GM18520 (cell line): ENCODE results near the gene B9D1.
"Not testable (repeated sequence)": the region's sequence is repeated elsewhere in the genome, so short reads cannot be mapped to it uniquely, and the experiment has no call there.

ENCODE experiments used
- ATAC-seq: cut with Tn5 transposase; IDR thresholded peaks from one replicate; pipeline ENCODE4 v1.9.1; 2021; ENCODE audit not compliant: unreplicated experiment

Gene B9D1

DNA sequence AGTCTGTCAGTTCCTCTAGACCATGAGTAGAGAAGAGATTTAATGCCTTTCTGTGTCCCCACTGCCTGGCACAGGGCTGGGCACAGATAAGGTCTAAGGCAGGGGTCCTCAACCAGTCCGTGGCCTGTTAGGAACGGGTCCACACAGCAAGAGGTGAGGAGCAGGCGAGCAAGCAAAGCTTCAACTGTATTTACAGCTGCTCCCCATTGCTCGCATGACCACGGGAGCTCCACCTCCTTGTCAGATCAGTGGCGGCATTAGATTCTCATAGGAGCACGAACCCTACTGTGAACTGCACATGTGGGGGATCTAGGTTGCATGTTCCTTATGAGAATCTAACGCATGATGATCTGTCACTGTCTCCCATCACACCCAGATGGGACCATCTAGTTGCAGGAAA is 1.8 kb downstream of the B9D1 start:
- no peak for ATAC-seq

DNA sequence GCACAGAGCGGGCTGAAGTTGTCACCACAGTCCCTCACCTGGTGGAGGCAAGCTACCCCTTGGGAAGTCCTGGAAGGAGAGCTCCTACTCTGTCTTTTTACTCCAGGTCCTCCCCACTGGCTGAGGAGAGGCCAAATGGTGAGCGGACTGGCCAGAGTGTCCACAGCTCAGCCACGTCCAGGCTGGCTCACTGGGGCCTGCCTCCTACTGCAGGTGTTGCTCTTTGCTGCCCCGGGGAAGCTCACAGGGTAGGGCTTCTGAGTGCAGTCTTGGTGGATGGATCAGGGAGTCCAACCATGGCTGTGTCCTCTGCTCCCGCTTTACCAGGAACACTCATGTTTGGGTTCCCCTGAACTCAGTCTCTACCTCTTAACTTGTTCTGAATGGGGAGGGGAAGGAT is 2.7 kb downstream of the B9D1 start:
- no peak for ATAC-seq

DNA sequence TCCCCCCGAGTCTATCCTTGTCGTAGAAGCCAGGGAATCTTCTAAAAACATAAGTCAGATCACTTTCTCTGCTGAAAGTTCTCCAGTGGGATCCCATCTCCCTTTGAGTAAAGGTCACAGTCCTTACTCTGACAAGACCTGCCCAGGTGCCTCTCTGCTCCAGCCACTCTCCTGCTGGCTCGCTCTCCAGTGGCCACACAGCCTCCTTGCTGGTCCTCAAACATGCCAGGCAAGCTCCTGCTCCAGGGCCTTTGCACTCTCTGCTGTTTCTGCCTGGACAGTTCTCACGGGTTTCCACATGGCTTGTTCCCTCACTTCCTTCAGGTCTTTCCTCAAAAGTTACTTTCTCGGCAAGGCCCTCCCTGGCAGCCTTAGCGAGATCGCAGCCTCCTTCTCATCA is 3.4 kb downstream of the B9D1 start:
- no peak for ATAC-seq

DNA sequence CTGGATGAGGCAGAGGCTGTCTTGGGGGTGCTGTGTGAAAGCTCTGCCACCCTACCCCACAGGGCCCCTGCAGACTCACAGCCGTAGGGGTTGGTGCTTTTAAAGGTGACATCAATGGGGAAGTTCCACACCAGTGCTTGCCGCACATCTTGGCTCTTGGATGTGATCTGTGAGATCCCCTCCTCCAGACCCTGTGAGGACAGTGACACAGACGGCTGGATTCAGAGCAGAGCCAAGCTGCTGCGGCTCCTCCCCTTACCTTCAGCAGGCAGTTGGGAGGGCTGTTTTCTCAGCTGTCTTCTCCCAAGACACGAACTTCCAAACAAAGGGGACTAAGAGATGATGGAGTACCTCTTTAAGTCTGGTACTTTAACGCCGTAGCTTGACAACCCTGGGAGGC is 4.8 kb downstream of the B9D1 start:
- ATAC-seq, result no peak

DNA sequence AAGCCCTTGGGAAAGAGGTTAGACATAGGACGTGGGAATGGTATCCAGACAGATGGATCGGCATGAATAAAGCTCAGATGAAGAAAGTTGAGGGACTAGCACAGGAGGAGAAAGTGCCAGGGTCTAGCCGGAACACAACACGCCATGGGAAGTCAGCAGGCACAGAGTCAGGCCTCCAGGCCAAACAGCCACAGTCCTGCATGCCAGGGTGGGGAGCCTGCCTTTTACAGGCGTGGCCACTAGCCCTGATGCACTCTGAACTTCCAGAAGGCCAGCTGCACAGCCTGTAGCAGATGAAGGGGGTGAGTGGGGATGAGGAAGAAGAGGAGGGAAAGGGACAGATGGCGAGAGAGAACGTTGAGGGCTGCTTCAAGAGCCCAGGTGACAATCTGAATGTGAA is 5.2 kb downstream of the B9D1 start:
- ATAC-seq, result no peak

DNA sequence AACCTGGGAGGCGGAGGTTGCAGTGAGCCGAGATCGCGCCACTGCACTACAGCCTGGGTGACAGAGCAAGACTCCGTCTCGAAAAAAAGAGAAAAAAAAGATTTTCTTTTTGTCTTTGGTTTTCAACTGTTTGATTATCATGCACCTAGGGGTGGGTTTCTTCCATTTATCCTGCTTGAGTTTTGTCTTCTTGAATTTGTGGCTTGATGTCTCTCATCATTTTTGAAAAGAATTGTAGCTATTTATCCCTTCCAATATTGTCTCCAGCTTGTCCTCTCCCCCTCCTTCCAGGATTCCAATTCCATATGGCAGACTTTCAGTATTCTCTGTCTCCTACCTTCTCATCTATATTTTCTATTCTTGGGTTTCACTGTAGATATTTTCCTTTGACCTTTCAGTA is 7.8 kb downstream of the B9D1 start:
- ATAC-seq, result no peak

DNA sequence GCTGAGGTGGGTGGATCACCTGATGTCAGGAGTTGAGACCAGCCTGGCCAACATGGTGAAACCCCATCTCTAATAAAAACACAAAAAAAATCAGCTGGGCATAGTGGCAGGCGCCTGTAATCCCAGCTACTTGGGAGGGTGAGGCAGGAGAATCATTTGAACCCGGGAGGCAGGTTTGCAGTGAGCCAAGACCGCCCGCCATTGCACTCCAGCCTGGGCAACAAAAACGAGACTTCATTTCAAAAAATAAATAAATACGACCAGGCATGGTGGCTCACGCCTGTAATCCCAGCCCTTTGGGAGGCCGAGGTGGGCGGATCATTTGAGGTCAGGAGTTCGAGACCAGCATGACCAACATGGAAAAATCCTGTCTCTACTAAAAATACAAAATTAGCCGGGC is 9.1 kb downstream of the B9D1 start:
- not testable (repeated sequence) for ATAC-seq

DNA sequence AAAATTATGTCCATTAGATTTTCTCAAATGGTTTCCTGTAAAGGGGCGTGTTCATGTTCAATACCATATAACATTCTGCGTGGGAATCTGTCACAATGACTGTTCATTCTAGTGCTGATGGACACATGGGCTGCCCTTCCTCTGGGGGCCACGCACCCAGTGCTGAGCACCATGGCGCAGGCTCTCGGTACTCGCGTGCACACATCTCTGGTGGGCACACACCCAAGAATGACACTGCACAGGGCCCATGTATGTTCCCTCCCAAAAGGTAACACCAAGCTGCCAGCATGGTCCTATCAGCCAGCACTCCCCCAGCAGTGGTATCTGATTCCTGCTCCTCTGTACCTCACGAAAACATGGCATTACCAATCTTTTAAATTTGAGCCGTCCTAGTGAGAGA is 13.7 kb downstream of the B9D1 start:
- ATAC-seq, result no peak

DNA sequence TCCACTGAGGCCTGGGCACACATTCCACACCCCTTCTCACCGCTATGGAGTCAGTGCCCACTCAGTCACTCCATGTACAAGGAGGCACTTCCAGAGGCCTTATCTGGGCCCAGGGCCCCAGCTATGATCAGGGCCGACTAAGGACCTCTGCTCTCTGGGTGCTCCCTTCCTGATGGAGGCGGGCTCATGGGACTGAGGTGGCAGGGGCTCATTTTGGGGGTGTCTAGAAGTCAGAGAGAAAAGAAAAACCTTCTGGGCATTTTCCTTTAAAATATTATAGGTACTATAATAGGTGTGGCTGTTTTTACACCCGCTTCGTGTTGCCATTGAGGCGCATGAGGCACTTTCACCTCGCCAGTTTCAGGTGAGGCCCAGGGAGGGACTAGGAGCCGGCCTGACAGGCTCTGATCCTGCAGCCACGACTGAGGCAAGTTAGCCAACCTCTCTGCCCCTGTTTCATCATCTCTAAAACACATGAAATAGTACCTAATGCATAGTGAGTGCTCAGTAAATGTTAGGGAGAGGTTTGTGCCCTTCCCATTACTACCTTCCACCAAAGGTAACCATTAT is 14.4 kb downstream of the B9D1 start:
- no peak for ATAC-seq

DNA sequence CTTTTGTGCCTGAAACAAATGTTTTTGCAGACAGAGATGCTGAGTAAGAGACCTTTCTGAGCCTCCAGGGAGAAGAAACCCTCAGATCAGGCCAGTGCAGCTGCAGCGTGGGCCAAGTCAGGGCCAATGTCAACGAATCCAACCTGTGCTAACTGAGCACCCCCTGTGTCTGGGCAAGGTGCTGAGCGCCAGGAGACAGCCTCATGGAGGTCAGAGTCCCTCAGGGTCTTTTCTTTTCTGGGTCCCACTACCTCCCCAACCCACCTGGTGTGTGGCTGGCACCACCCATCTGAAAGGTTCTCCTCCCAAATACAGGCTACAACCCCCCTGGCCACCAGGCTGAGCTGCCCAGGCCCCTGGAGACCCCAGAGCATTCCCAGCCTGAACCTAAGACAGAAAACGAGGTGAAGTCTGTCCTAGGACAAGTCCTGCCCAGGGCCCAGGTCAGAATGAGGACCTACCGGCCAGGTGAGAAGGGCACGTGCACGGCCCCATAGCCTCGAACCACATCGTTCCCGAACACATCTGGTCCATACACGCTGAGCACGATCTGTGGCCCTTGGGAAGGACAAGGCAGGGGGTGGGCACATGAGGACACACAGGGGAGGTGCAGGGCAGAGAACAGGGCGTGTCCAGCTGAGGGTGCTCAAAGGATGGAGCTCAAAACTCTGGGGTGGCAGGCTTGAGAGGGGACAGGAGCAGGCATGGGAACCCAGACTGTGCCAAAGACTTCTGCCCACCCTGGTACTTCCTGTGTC is 15.0 kb downstream of the B9D1 start:
- no peak for ATAC-seq

DNA sequence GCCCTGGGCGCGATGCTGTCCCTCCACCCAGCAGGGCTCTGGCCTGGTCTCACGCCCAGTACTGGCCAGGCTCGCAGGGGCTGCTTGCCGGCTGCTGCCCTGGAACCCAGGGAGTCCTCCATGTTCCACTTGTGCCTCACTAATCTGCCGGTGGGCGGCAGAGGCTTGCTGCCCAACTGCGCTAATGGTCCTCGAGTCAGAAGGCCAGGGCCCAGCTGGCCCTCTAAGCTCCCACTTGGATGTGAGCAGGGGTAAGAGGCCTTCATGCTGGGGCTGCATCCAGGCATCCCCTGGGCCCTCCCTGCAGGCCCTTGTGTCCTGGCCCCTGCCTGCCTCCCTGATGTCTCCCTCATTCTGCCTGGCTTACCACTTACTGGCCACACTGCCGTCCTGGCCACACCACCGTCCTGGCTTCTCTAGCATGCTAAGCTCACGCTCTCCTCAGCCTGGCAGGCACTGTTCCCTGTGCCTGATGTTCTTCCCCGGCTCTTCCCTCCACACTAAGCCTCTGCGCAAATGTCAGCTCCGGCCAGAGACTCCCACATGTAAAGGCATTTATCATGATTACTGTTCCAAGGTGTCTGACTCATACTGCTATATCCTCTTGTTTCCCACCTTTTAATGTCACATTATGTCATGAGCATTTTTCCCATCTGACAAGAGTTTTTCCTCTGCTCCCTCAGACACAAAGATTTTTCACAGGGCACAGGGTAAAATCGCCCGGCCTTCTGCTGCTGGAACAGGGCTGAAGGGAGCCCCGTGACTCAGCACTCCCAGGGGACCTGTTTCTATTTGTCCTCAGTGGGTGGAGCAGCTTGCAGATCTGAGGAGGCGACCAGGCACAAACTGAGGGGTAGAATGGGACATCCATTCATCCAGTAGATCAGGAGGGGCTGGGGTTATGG is 15.9 kb downstream of the B9D1 start:
- ATAC-seq, result no peak

DNA sequence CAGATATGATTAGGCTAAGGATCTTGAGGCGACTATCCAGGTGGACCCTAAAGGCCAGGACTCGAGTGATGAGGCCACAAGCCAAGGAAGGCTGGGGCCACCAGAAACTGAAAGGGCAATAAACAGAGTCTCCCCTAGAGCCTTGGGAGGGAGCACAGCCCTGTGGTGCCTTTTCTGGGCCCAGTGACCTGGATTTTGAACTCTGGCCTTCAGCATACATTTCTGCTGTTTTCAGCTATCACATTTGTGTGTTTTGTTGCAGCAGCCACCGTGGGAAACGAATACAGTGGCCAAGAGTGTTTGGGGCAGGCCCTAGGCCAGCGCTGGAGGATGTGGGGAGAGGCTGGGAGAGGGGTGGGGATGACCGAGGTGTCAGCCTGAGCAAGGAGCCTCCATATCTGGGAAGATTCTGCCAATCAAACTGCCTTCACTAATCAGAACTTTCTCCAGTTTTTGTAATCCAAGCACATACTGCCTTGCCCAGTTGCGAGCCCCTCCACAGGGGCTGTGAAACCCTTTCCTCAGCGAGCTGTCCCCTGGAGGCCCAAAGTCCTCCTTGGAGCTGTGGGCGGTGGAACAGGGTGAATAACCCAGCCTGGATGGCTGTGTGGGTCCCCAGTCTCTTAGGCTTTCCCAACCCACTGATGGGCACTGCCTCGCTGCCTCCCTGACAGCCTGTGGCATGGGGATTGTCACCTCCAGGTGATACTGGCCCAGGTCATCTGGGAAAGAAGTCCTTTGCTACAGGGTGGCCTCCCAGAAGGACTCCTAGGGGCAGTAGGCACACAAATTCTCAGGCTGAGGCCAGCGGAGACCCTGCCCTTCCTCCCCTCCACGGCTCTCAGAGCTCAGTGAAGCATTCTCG is 16.8 kb downstream of the B9D1 start:
- no peak for ATAC-seq

DNA sequence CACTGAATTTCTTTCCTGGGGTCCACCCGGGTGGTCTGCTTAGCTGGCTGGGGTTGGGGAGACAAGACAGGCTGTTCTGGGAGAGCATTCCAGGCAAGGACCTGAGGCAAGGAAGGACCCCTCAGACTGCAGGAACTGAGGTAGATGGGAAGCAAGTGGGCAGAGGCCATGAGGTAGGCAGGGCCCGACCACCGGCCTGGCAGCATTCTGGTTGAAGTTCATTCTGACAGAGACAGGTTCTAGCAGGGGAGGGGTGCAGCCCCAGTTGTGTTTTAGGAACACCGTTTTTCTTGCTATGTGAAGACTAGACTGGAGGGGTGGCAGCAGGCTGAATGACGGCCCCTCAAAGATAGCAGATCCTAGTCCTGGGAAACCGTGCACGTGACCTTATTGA is 17.5 kb downstream of the B9D1 start:
- ATAC-seq, result no peak

DNA sequence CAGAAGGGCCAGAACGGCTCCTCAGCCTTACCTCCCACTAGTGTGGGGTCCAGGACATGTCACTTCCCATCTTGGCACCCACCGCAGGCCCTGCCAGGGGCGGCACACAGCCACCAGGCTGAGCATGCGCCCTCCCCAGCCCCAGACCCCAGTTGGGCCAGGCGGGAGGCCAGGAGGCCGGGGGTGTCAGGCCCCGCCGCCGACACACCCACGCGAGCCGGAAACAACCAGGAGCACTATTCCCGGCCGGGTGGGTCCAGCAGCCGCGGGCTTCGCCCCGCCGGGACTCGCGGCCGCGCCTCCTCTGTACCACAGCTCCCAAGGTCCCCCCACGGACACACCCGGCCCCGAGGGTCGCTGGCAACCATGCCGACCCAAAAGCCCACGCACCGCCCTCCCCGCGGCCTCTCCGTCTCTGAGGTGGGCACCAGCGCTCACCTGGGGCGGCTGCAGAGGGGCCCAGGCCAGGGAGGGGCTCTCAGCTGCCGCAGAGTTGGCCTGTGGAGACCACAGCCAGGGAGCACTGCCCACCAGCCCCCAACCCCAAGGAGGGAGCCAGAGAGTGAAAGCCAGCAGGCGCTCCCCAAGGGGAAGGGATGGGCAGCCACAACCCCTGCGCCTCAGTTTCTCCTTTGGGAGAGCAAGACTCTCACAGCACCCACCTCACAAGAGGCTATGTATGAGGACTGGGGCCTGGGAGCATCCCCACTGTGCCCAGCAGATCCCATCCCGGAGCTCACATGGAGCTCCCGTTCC is 18.0 kb downstream of the B9D1 start:
- no peak for ATAC-seq

DNA sequence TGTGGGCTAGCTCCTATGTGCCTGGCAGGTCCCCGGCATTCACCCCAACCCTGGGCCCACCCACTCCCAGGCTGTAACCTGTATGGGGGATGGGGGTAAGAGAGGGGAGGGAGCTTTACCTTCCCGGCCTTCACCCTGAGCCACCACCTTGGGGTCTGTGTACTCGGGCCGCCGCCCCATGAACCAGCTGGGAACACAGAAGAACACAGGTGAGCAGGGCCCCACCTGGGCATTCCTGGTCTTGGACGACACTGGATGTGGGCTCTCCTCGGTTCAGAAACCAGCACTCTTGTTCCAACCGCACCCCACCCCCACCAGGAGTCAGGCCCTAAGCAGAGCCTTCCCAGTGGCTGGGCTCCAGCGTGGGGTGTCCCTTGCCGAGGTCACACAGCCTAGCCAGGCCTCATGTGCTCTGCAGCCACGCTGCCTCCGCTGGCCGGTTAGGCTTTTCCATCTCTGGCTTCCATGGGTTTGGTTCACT is 18.8 kb downstream of the B9D1 start:
- ATAC-seq, result no peak

DNA sequence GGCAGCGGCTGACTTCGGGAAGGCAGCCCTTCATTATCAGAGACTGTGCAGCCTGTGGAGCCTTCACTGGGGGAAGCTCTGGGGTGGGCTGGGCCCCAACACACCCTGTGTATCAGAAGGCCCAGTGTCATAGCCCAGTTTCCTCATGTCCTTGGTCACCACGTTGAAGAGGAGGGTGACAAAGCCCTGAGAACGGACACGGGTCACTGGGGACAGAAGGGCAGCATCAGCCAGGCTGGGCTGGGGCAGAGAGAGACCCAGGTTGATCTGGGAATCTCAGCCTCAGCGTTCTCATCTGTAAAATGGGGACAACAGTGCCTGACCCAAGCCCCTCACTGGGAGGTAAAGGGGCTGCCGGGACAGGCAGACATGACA is 19.3 kb downstream of the B9D1 start:
- ATAC-seq, result no peak

DNA sequence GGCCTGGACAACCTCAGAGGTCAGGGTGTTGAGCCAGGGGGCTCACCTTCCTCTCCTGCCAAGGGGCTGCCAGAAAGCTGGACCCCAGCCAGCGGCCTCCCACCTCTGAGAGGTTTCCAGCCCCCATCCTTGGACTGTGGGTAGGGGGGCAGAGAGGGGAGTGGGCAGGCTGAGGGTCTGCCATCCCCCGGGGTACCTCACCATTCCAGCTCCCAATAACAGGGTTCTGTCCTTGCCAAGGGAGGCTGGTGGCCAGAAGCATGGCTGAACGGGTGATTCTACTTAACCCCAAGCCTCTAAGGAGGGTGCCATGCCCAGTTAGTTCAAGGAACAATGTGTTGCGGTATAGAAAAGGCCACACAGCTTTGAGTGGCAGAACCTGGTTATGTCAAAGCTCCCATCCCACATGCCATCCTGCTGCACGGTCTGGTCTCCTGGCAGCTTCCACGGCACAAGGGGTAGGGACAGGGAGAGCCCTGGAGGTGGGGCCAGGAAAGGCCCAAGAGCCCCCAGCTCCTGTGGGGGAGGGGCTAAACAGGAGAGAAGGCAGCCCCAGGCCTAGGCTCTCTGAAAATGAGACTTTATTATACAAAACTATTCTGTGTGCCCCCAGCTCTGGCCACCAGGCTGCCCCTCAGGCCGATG is 19.8 kb downstream of the B9D1 start:
- no peak for ATAC-seq

DNA sequence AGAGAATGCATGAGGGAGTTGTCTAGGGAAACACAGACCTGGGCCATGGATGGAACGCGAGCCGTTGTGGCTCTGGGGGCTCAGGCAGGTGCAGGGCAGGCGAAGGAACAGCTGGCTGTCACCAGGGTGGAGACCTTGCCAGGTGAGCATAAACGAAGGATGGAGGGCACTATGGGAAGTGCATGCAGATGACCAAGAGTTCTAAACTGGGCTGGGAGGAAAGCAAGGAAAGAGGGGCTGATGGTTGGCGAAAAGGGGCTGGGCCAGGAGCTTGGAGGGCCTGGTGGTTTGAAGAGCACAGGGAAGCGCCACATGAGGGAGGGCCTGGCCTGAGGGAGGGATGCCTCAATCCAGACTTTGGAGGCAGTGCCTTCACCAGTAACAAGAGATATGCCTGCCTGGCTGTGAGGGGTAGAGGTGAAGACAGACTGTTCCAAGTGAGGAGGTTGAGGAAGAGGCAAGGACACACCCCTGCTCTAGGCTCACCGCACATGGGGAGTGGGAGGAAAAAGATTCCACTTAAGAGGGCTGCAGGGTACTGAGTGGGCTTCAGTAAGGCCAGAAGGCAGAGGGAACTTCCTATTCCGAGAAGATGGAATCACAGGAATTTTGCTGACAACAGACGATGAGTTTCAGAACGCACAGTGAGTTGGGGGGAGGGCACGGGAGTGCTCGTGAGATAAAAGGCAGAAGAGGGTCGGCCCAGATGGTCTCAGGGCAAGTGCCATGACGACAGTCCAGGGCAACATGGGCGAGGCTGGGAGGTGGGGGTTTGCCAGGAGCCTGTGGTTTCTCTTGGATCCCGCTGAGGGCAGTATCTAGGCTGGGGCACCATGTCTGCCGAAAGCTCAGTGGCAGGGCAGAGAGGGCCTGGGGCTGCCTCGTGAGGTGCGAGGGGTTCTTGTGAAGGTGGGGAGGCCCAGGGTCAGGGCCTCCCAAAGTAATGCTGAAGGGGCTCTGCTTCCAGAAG is 20.6 kb downstream of the B9D1 start:
- ATAC-seq, result no peak

DNA sequence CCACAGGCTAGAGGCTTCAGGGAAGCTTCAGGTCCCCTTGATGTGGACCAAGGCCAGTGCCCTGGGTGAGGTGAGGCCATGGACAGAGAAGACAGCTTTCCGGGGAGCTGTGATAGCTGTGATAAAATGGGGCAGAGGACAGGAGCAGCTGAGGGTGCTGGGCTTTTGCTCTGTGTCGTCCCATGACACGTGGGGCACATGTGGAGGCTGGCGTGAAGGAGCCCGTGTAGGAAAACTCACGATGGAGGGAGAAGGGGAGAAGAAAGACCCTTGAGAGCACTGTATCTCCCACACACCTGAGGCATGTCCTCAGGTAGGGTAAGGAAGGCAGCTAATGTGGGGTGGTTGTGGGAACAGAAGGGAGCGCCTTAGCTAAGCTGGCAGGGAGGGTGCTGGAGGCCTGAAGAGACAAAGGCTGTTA is 21.3 kb downstream of the B9D1 start:
- no peak for ATAC-seq
